ENCODE data around the gene GMEB2. TPM values are rescaled to one million over a fixed set of nuclear protein-coding genes. Genes with fewer than 3 reads are reported as not detected.

Gene GMEB2
- total RNA-seq, 1 experiment from 2014 or later = 14.3 TPM

DNA sequence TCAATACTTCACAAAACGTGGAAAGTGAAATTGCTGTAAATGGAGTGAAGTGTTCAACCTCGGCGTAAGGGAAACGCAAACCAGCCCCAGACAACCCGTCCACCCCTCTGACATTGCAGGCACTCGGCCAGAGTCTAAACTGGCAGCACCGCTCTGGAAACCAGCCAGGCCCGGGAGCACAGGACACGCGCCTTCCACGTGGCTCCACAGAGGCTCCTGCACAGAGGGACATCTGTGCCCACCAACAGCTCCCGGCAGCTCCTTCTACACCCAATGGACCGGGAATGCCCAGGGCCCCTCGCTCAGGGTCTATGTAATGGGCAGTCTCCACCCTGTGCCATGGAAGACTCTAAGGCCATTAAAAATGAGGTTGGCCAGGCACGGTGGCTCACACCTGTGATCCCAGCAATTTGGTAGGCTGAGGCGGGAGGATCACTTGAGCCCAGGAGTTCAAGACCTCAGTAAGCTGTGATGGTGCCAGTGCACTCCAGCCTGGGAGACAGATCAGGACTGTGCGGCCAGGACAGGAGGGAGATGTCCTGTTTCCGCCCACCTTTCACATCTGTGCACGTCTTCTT lies 49.5 kb downstream of the GMEB2 start:
- no CpG with 5 or more reads among the region's 19 CpGs for WGBS (ENCODE audit: extremely low coverage, insufficient read length, low lambda C conversion rate)
- Mint-ChIP-seq H3K4me1 (peaks cover 4 to 13% of the 10 kb centered on the region in 2 experiments; a peak in 3 of 4 replicates), H3K27ac (no peak overlapping the region), H3K36me3 (ENCODE audit: insufficient read depth in 1 of 3, low read depth in 3 of 3) (no peaks in the 10 kb centered on the region), H3K4me3 (no peak overlapping the region), H3K27me3 (ENCODE audit: low read depth) (no peaks in the 10 kb centered on the region; the same call in none of the 2 replicates), H3K9me3 (no peaks in the 10 kb centered on the region)
- H3K27ac ChIP-seq (ENCODE audit: insufficient read length, low read depth, low read length) = no peak overlapping the region
- no peak for DNase-seq
- H2BK15ac ChIP-seq (ENCODE audit: low read depth, low read length) = no peak overlapping the region
- no peaks in the 10 kb centered on the region for H4K20me1 ChIP-seq (ENCODE audit: control insufficient read depth, insufficient read depth, insufficient read length)
- no peaks in the 10 kb centered on the region for H3K79me2 ChIP-seq (ENCODE audit: insufficient read depth, low read length)
- TF ChIP-seq, protein P1, sequence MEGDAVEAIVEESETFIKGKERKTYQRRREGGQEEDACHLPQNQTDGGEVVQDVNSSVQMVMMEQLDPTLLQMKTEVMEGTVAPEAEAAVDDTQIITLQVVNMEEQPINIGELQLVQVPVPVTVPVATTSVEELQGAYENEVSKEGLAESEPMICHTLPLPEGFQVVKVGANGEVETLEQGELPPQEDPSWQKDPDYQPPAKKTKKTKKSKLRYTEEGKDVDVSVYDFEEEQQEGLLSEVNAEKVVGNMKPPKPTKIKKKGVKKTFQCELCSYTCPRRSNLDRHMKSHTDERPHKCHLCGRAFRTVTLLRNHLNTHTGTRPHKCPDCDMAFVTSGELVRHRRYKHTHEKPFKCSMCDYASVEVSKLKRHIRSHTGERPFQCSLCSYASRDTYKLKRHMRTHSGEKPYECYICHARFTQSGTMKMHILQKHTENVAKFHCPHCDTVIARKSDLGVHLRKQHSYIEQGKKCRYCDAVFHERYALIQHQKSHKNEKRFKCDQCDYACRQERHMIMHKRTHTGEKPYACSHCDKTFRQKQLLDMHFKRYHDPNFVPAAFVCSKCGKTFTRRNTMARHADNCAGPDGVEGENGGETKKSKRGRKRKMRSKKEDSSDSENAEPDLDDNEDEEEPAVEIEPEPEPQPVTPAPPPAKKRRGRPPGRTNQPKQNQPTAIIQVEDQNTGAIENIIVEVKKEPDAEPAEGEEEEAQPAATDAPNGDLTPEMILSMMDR (conservative IDR thresholded peaks at IDR 0.05) = no peak
- H3K18ac ChIP-seq (ENCODE audit: insufficient read length, low read depth, low read length) = no peak overlapping the region
- no peak overlapping the region for H3K9ac ChIP-seq (ENCODE audit: extremely low read depth, insufficient read length, low read length)
- H4K5ac ChIP-seq (ENCODE audit: insufficient read length, low read depth, low read length) = no peak overlapping the region
- H4K91ac ChIP-seq (ENCODE audit: insufficient read length, low read depth, low read length) = no peak overlapping the region
- H2BK5ac ChIP-seq (ENCODE audit: insufficient read length, low read length) = no peak overlapping the region
- no peak overlapping the region for H3K23ac ChIP-seq (ENCODE audit: insufficient read length, low read depth, low read length)
- no peaks in the 10 kb centered on the region for H3K9me3 ChIP-seq (ENCODE audit: control insufficient read depth, low read depth, low read length)
- no peak overlapping the region for H3K4ac ChIP-seq (ENCODE audit: low read depth, low read length)
- H3T11ph ChIP-seq (ENCODE audit: low read length) = no peak overlapping the region
- H3K79me1 ChIP-seq (ENCODE audit: insufficient read depth, low read depth, low read length, poor library complexity, severe bottlenecking) = no peaks in the 10 kb centered on the region
- no peak overlapping the region for H3K56ac ChIP-seq (ENCODE audit: insufficient read length, low read depth, low read length)
- H3K23me2 ChIP-seq (ENCODE audit: insufficient read length, low read depth, low read length, poor library complexity, severe bottlenecking) = peaks cover 4% of the 10 kb centered on the region
- H2AK5ac ChIP-seq (ENCODE audit: insufficient read length, low read length) = no peak overlapping the region
- H3K14ac ChIP-seq (ENCODE audit: insufficient read depth, low read length) = no peak overlapping the region
- H3K27me3 ChIP-seq (ENCODE audit: insufficient read depth, low read length) = no peaks in the 10 kb centered on the region
- H3K4me1 ChIP-seq (ENCODE audit: insufficient read depth, low read length) = no peaks in the 10 kb centered on the region
- no peak overlapping the region for H2AFZ ChIP-seq (ENCODE audit: low read length)
- H4K8ac ChIP-seq (replicated peaks; ENCODE audit: insufficient read length, low read depth, low read length) = no peak overlapping the region
- no peak overlapping the region for H2BK20ac ChIP-seq (ENCODE audit: low read depth, low read length, poor library complexity, severe bottlenecking)
- H3K4me2 ChIP-seq (ENCODE audit: insufficient read depth, insufficient read length, low read length) = no peak overlapping the region
- no peak overlapping the region for H2BK120ac ChIP-seq (ENCODE audit: low read depth, low read length, poor library complexity, severe bottlenecking)
- H2BK12ac ChIP-seq (ENCODE audit: insufficient read length, low read depth, low read length) = no peak overlapping the region
